LHCN-M2 (cell line): ENCODE data around the gene ZNF200. TPM values are rescaled to one million over a fixed set of nuclear protein-coding genes. Genes with fewer than 3 reads are reported as not detected.
"Not testable (repeated sequence)": the region's sequence is repeated elsewhere in the genome, so short reads cannot be mapped to it uniquely, and the experiment has no call there.

Experiments used
- DNase-seq: peaks from one replicate; pipeline ENCODE4 v3.0.0-alpha.2; 2012; ENCODE audit warnings: low read depth
- polyA plus RNA-seq: library from polyadenylated mRNA; unstranded; fragments of >200 nt; gene quantifications from one replicate; pipeline ENCODE4 v1.2.1, GENCODE V29; 2012; ENCODE audit warnings: missing spikeins
- total RNA-seq: library from RNA; depleted of rRNA; stranded (reverse); fragments of >200 nt; gene quantifications from 2 replicates; pipeline ENCODE4 v1.2.3, GENCODE V29; 2014; rRNA removed

The ZNF200 gene
- total RNA-seq: 10.4 and 11.9 TPM in 2 replicates
- 3.0 TPM for polyA plus RNA-seq

GRCh38 chr16:3234857-3235561, at the start of gene ZNF200:
Gene ZNF200, minus strand, starts transcription at chr16:3235158. Its CDS starts 1,403 bp downstream, at chr16:3233755.
- DNase-seq: peak; percentile 94

- DNase-seq: peak; percentile 3
Measured at GRCh38 chr16:3283543-3284447, 48.8 kb upstream of the ZNF200 start.

GRCh38 chr16:3282730-3283542, 48.0 kb upstream of the ZNF200 start, which contains the start of gene ZNF263:
Gene ZNF263, plus strand, starts transcription at chr16:3283491. Its CDS starts 328 bp downstream, at chr16:3283819.
- DNase-seq: peak; percentile 98

GRCh38 chr16:3282103-3282729, 47.3 kb upstream of the ZNF200 start:
- DNase-seq: no peak

- no peak for DNase-seq
Measured at GRCh38 chr16:3281222-3281820, 46.4 kb upstream of the ZNF200 start.

- DNase-seq: no peak
Measured at GRCh38 chr16:3276679-3277078, 41.7 kb upstream of the ZNF200 start.

GRCh38 chr16:3274947-3275346, 40.0 kb upstream of the ZNF200 start:
- DNase-seq: no peak

- no peak for DNase-seq
Measured at GRCh38 chr16:3274490-3274889, 39.5 kb upstream of the ZNF200 start.

GRCh38 chr16:3271281-3271680, 36.3 kb upstream of the ZNF200 start:
- DNase-seq: not testable (repeated sequence)

GRCh38 chr16:3270718-3271117, 35.8 kb upstream of the ZNF200 start:
- DNase-seq: not testable (repeated sequence)

- no peak for DNase-seq
Measured at GRCh38 chr16:3268294-3268693, 33.3 kb upstream of the ZNF200 start.

GRCh38 chr16:3266873-3267537, 32.0 kb upstream of the ZNF200 start:
- peak; percentile 61 for DNase-seq

GRCh38 chr16:3264137-3265036, 29.4 kb upstream of the ZNF200 start:
- peak; percentile 98 for DNase-seq

GRCh38 chr16:3262517-3262916, 27.6 kb upstream of the ZNF200 start:
- no peak for DNase-seq

- no peak for DNase-seq
Measured at GRCh38 chr16:3259836-3260235, 24.9 kb upstream of the ZNF200 start.

- DNase-seq: peak; percentile 63
Measured at GRCh38 chr16:3256866-3257465, 22.0 kb upstream of the ZNF200 start.

GRCh38 chr16:3256146-3256865, 21.3 kb upstream of the ZNF200 start, which contains the start of gene MEFV:
Gene MEFV, minus strand, starts transcription at chr16:3256633. Its CDS starts 46 bp downstream, at chr16:3256587.
- DNase-seq: peak; percentile 55

GRCh38 chr16:3254309-3254708, 19.4 kb upstream of the ZNF200 start:
- no peak for DNase-seq
